Stomach smooth muscle (tissue), 2 donors: ENCODE measurements around the gene PTPRB.

Source experiments
- H3K27ac ChIP-seq: one replicate; pipeline ENCODE4 v1.7.0; 2013; ENCODE audit warnings: mild to moderate bottlenecking, low read length, inconsistent platforms
- H3K27me3 ChIP-seq, 2 donors: one replicate each; pipeline ENCODE4 v1.7.0; 2013; ENCODE audit warnings: low read length in 2 of 2; ENCODE audit not compliant: insufficient read depth in 2 of 2, control insufficient read depth in 1 of 2
- H3K36me3 ChIP-seq, 2 donors: one replicate each; pipeline ENCODE4 v1.7.0; 2013; ENCODE audit warnings: low read length in 2 of 2; ENCODE audit not compliant: control insufficient read depth in 2 of 2, insufficient read depth in 2 of 2
- H3K4me1 ChIP-seq: one replicate; pipeline ENCODE4 v1.7.0; 2013; ENCODE audit warnings: low read length; ENCODE audit not compliant: control insufficient read depth, insufficient read depth
- H3K4me3 ChIP-seq, 2 donors: one replicate each; pipeline ENCODE4 v1.7.0; 2013; ENCODE audit warnings: low read length in 2 of 2
- H3K9ac ChIP-seq, 2 donors: one replicate each; pipeline ENCODE4 v1.7.0; 2013; ENCODE audit warnings: low read length in 2 of 2, mild to moderate bottlenecking in 1 of 2
- H3K9me3 ChIP-seq, 2 donors: one replicate each; pipeline ENCODE4 v1.7.0; 2013; ENCODE audit warnings: low read length in 2 of 2; ENCODE audit not compliant: control insufficient read depth in 2 of 2
- donor health status: healthy.
- donor health status: Pancreatic carcinoma.

Gene PTPRB

GRCh38 chr12:70598467-70599193 lies 38.6 kb downstream of the PTPRB start:
- H3K4me1 ChIP-seq: no peaks in the 10 kb centered on the region
- H3K9me3 ChIP-seq: no peaks in the 10 kb centered on the region
- no peak overlapping the region for H3K4me3 ChIP-seq
- H3K27ac ChIP-seq: no peak overlapping the region
- H3K27me3 ChIP-seq: no peaks in the 10 kb centered on the region
- no peak overlapping the region for H3K9ac ChIP-seq
- no peaks in the 10 kb centered on the region for H3K36me3 ChIP-seq

DNA sequence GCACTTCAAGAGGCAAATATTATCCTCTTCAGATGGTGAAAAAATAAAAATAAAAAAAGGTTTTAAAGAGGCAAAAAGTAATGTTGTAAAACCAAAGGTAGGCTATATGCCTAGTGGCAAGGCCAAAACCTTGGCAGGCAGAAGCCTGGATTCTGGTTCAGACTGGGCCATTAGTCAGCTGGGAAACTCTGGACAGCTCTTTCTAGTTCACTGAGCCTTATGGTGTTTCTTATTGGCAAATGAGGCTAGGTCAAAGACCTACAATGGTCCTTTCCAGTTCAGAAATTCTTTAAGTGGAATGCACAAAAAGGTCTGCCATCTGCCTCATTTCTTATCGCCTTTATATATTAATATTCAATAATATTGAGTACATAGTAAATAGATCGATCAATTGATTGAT lies 44.6 kb downstream of the PTPRB start:
- H3K9me3 ChIP-seq: no peaks in the 10 kb centered on the region
- H3K9ac ChIP-seq: no peak overlapping the region
- H3K27me3 ChIP-seq: peaks cover 0 to 4% of the 10 kb centered on the region in 2 donors
- H3K36me3 ChIP-seq: no peaks in the 10 kb centered on the region
- H3K4me1 ChIP-seq: no peaks in the 10 kb centered on the region
- H3K27ac ChIP-seq: no peak overlapping the region
- no peak overlapping the region for H3K4me3 ChIP-seq

DNA sequence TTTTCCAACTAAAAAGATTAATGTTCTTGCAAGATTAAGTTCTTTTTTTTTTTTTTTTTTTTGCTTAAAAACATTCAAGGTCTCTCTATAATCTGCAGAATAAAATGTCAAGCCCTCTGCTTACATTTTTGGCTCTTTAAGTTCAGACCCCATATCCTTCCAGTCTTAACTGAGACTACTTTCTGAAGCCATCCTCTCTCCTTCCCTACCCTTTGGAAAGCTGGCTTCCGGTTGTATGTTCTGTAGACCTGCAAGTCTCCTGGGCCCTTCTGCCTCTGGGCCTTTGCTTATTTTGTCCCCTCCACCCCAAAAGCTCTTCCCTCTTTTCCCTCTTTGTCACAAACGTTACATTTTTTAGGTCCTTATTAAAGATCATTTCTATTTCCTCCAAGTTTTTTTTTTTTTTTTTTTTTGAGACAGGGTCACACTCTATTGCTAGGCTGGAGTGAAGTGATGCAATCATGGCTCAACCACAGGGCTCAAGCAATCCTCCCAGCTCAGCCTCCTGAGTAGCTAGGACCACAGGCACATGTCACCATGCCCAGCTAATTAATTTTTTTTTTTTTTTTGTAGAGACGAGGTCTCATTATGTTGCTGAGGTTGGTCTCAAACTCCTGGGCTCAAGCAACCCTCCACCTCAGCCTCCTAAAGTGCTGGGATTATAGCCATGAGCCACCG lies 46.5 kb downstream of the PTPRB start:
- no peaks in the 10 kb centered on the region for H3K36me3 ChIP-seq
- H3K27me3 ChIP-seq: peaks cover 0 to 4% of the 10 kb centered on the region in 2 donors
- no peaks in the 10 kb centered on the region for H3K4me1 ChIP-seq
- no peak overlapping the region for H3K27ac ChIP-seq
- H3K4me3 ChIP-seq: no peak overlapping the region
- no peak overlapping the region for H3K9ac ChIP-seq
- no peaks in the 10 kb centered on the region for H3K9me3 ChIP-seq

- Histone ChIP-seq H3K36me3 (no peaks in the 10 kb centered on the region), H3K4me3 (no peak overlapping the region), H3K4me1 (no peaks in the 10 kb centered on the region), H3K27ac (no peak overlapping the region), H3K9me3 (no peaks in the 10 kb centered on the region), H3K27me3 (peaks cover 0 to 4% of the 10 kb centered on the region in 2 donors), H3K9ac (no peak overlapping the region)
Measured at GRCh38 chr12:70590051-70590450, 47.2 kb downstream of the PTPRB start.

- Histone ChIP-seq H3K27ac (no peak overlapping the region), H3K27me3 (no peaks in the 10 kb centered on the region), H3K9me3 (no peaks in the 10 kb centered on the region), H3K4me1 (no peaks in the 10 kb centered on the region), H3K4me3 (no peak overlapping the region), H3K9ac (no peak overlapping the region), H3K36me3 (no peaks in the 10 kb centered on the region)
Measured at GRCh38 chr12:70584332-70584731, 52.9 kb downstream of the PTPRB start.

GRCh38 chr12:70583251-70583650 lies 54.0 kb downstream of the PTPRB start:
- no peak overlapping the region for H3K4me3 ChIP-seq
- no peaks in the 10 kb centered on the region for H3K9me3 ChIP-seq
- no peaks in the 10 kb centered on the region for H3K36me3 ChIP-seq
- no peak overlapping the region for H3K9ac ChIP-seq
- no peaks in the 10 kb centered on the region for H3K27me3 ChIP-seq
- H3K4me1 ChIP-seq: no peaks in the 10 kb centered on the region
- no peak overlapping the region for H3K27ac ChIP-seq

DNA sequence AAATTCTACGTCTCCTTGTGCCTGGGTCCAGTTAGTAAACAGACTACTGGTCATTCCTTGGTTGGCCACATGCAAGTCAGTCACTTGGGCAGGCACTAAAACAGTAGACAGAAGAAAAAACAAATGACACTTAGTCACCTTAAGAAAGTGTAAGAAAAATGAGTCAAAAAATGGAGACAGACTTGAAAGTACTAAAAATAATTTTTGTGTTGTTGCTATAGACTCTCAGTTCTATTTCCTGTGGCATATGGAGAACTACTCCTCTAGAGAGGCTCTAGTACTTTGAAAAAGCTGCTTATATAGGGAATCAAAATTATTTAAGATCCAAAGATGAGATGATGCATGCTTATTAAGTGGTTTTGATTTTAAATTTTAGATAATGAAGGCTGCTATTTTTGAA lies 56.0 kb downstream of the PTPRB start:
- no peak overlapping the region for H3K9ac ChIP-seq
- no peaks in the 10 kb centered on the region for H3K4me1 ChIP-seq
- H3K36me3 ChIP-seq: no peaks in the 10 kb centered on the region
- H3K4me3 ChIP-seq: no peak overlapping the region
- H3K27me3 ChIP-seq: no peaks in the 10 kb centered on the region
- H3K9me3 ChIP-seq: no peaks in the 10 kb centered on the region
- H3K27ac ChIP-seq: no peak overlapping the region

- no peaks in the 10 kb centered on the region for H3K36me3 ChIP-seq
- H3K27me3 ChIP-seq: no peaks in the 10 kb centered on the region
- no peaks in the 10 kb centered on the region for H3K4me1 ChIP-seq
- no peak overlapping the region for H3K4me3 ChIP-seq
- no peak overlapping the region for H3K9ac ChIP-seq
- H3K9me3 ChIP-seq: no peaks in the 10 kb centered on the region
- no peak overlapping the region for H3K27ac ChIP-seq
Measured at GRCh38 chr12:70577283-70577634, 60.0 kb downstream of the PTPRB start.

- no peaks in the 10 kb centered on the region for H3K9me3 ChIP-seq
- H3K27ac ChIP-seq: no peak overlapping the region
- H3K4me1 ChIP-seq: no peaks in the 10 kb centered on the region
- H3K9ac ChIP-seq: no peak overlapping the region
- no peak overlapping the region for H3K4me3 ChIP-seq
- H3K27me3 ChIP-seq: no peaks in the 10 kb centered on the region
- no peaks in the 10 kb centered on the region for H3K36me3 ChIP-seq
Measured at GRCh38 chr12:70576341-70577282, 60.6 kb downstream of the PTPRB start.

- Histone ChIP-seq H3K4me3 (no peak overlapping the region), H3K4me1 (no peaks in the 10 kb centered on the region), H3K9ac (no peak overlapping the region), H3K27ac (no peak overlapping the region), H3K27me3 (no peaks in the 10 kb centered on the region), H3K9me3 (no peaks in the 10 kb centered on the region), H3K36me3 (no peaks in the 10 kb centered on the region)
Measured at GRCh38 chr12:70571705-70572268, 65.4 kb downstream of the PTPRB start.
